Measurements from ENCODE around the gene SAMHD1.
A peak's percentile ranks its signal among the peaks of the same experiment; 100 is the strongest.
"Not testable (repeated sequence)": the region's sequence is repeated elsewhere in the genome, so short reads cannot be mapped to it uniquely, and the experiment has no call there.

Gene SAMHD1

DNA sequence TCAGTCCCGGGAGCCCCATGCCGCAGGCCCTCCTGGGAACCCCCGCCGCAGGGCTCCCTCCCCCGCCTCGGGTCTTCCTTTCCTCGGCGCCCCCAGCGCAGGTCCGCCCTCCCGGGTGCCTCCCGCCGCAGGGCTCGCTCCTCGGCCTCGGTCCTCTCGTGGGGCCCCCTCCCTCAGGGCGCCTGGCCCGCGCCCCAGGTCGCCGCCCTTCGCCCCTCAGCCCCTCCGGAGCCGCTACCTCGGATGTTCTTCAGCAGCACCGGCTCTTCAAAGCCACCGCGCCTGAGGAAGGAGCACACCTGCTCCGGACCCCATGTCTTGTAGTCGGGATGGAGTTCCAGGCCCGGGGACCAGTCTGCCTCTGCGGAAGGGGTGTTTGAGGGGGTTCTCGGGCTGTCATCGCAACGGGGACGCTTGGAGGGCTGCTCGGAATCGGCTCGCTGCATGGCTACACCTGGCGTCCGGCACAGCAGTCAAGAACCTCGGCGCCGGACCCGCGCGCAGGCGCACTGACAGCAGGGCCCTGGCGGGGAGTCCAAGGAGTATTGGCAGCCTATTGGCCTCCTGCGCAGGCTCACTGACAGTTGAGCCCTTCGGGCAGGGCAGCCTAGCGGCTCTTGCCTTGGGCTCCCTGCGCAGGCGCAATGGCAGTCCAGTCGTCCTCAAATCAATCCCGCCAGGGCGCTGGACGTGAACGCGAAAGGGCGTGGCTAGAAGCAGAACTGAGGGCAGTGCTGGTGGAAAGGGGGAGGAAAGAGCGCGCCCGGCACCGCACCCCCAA lies at the start of gene SAMHD1:
SAMHD1 (minus strand) TSS at position 511 of the 781 bp plus-strand sequence; CDS start at position 446, 65 bp downstream.
- DNase-seq (ENCODE audit: low spot score): peak; percentile 99

DNA sequence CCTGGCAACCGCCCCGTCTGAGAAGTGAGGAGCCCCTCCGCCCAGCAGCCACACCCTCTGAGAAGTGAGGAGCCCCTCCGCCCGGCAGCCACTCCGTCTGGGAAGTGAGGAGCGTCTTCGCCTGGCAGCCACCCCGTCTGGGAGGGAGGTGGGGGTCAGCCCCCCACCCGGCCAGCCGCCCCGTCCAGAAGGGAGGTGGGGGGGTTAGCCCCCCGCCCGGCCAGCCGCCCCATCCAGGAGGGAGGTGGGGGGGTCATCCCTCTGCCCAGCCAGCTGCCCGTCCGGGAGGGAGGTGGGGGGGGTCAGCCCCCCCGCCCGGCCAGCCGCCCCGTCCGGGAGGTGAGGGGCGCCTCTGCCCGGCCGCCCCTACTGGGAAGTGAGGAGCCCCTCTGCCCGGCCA lies 48.7 kb upstream of the SAMHD1 start:
- DNase-seq (ENCODE audit: low spot score): not testable (repeated sequence)

GRCh38 chr20:36998652-36999051 lies 47.1 kb upstream of the SAMHD1 start:
- no peak for DNase-seq (ENCODE audit: low spot score)

- DNase-seq (ENCODE audit: low spot score): no peak
These were observed 45.6 kb upstream of the SAMHD1 start for GRCh38 chr20:36997121-36997520.

- DNase-seq (ENCODE audit: low spot score): not testable (repeated sequence)
These were observed 42.7 kb upstream of the SAMHD1 start for GRCh38 chr20:36994221-36994620.

- DNase-seq (ENCODE audit: low spot score): no peak
These were observed 41.4 kb upstream of the SAMHD1 start for GRCh38 chr20:36992802-36993334.

- no peak for DNase-seq (ENCODE audit: low spot score)
These were observed 40.2 kb upstream of the SAMHD1 start for GRCh38 chr20:36991703-36992102.

GRCh38 chr20:36989797-36990196 lies 38.3 kb upstream of the SAMHD1 start:
- DNase-seq (ENCODE audit: low spot score): no peak

GRCh38 chr20:36988494-36988966 lies 37.0 kb upstream of the SAMHD1 start:
- DNase-seq (ENCODE audit: low spot score): no peak

- DNase-seq (ENCODE audit: low spot score): no peak
These were observed 32.7 kb upstream of the SAMHD1 start for GRCh38 chr20:36984257-36984638.

DNA sequence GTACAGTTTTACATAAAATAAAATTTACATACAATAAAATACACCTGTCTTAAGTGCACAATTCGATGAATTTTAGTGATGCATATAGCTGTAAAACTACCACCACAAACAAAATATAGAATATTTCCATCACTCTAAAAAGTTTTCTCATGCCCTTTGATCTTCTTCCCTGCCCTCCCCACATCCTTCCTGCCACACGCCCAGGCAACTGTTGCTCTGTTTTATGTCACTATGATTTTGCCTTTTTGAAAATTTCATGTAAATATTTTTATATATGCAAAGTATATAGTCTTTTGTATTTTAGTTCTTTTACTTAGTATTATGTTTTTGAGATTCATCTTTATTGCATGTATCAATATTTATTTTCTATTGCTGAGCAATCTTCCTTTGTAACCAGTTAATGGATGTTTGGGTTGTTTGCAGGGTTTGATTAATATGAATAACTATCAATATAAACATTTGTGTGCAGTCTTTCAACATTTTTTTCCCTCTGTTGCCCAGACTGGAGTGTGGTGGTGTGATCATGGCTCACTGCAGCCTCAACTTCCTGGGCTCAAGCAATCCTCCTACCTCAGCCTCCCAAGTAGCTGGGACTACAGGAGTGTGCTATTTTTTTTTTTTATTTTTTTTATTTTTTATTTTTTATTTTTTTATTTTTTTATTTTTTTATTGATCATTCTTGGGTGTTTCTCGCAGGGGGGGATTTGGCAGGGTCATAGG lies 23.8 kb upstream of the SAMHD1 start:
- DNase-seq (ENCODE audit: low spot score): no peak

GRCh38 chr20:36974660-36975059 lies 23.2 kb upstream of the SAMHD1 start:
- DNase-seq (ENCODE audit: low spot score): no peak

DNA sequence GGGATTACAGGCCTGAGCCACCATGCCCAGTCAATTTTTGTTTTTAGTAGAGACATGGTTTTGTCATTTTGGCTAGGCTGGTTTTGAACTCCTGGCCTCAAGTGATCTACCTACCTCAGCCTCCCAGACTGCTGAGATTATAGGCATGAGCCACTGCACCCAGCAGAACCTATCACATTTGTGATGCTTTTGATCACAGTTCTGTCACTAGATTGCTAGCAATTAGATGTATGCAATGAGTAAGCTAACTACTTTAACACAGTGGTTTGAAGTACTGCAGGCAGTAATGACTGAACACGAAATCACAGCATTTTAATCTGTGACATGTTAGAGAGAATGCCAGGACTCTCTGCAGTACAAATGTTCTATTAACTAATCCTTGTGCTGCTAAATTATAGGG lies 19.6 kb upstream of the SAMHD1 start:
- DNase-seq (ENCODE audit: low spot score): no peak

- no peak for DNase-seq (ENCODE audit: low spot score)
These were observed 18.1 kb upstream of the SAMHD1 start for GRCh38 chr20:36969478-36970186.

GRCh38 chr20:36969051-36969450 lies 17.5 kb upstream of the SAMHD1 start:
- no peak for DNase-seq (ENCODE audit: low spot score)

GRCh38 chr20:36967636-36968035 lies 16.1 kb upstream of the SAMHD1 start:
- DNase-seq (ENCODE audit: low spot score): no peak

GRCh38 chr20:36966965-36967364 lies 15.5 kb upstream of the SAMHD1 start:
- not testable (repeated sequence) for DNase-seq (ENCODE audit: low spot score)

DNA sequence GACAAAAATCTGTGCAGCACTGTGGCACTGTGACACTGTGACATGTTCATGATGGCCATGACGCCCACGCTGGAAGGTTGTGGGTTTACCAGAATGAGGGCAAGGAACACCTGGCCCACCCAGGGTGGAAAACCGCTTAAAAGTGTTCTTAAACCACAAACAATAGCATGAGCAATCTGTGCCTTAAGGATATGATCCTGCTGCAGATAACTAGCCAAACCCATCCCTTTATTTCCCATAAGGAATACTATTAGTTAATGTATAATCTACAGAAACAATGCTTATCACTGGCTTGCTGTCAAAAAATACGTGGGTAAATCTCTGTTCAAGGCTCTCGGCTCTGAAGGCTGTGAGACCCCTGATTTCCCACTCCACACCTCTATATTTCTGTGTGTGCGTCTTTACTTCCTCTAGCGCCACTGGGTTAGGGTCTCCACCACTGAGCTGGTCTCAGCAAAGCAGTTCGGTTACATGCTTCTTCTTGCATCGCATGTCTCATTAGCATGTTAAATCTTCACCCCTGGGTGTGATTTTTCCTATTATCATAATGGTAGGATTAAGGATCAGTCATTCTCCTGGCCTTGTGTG lies 10.9 kb upstream of the SAMHD1 start:
- not testable (repeated sequence) for DNase-seq (ENCODE audit: low spot score)

DNA sequence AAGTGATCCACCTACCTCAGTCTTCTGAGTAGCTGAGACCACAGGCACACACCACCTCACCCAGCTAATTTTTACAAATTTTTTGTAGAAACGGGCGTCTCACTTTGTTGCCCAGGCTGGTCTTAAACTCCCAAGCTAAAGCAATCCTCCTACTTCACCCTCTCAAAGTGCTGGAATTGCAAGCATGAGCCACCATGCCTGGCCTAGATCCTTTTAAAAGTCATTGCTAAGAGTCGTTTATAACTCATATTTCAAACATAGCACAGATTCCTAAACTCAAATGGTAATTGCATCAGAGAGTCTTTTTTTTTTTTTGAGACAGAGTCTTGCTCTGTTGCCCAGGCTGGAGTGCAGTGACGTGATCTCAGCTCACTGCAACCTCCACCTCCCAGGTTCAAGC lies 7.7 kb upstream of the SAMHD1 start:
- no peak for DNase-seq (ENCODE audit: low spot score)

DNA sequence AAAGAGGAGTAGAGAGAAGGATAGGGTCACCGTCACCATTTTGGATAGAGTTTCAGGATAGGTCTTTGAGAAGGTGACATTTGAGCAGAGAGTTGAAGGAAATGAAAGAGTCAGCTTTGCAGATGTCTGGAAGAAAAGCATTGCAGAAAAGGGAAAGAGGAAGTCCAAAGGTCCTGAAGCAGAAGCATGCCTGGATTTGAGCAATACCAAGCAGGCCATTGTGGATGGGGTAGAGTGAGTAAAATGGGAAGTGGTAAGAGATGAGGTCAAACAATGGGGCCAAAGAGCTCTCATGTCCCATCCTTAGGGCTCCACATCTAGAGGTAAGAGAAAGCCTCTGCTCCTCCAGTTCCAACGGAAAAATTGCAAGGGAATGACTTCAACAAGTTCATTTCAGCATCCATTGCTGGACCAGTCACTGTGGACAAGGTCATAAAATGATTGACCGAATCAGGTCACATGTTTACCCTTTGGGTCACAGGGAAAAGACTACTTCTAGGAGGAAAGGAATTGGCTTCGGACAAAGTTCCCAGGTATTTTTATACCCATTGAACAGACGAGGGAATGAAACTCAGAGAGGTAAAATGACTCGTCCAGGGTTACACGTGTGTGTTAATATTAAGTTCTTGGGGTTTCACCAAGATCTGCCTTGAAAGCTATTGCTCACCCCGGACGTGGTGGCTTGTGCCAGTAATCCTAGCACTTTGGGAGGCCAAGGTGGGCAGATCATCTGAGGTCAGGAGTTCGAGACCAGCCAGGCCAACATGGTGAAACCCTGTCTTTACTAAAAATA lies 6.6 kb upstream of the SAMHD1 start:
- DNase-seq (ENCODE audit: low spot score): no peak

- DNase-seq (ENCODE audit: low spot score): no peak
These were observed 5.2 kb upstream of the SAMHD1 start for GRCh38 chr20:36956674-36957073.
